ENCODE results near the gene PARD6A.

Gene PARD6A

GRCh38 chr16:67660564-67661028 lies at the start of gene PARD6A:
Gene PARD6A (plus strand): TSS chr16:67660960. CDS start chr16:67661039, 79 bp downstream.
- peak; percentile 87 to 95 for DNase-seq

- no peak for DNase-seq
Measured at GRCh38 chr16:67613808-67614207, 47.0 kb upstream of the PARD6A start.

- DNase-seq, result no peak
Measured at GRCh38 chr16:67628216-67628615, 32.5 kb upstream of the PARD6A start.

GRCh38 chr16:67632415-67633172 lies 28.2 kb upstream of the PARD6A start:
- DNase-seq, result no peak

- DNase-seq, result no peak
Measured at GRCh38 chr16:67636713-67637112, 24.0 kb upstream of the PARD6A start.

- DNase-seq, result no peak
Measured at GRCh38 chr16:67637625-67638024, 23.1 kb upstream of the PARD6A start.

GRCh38 chr16:67641779-67642708 lies 18.7 kb upstream of the PARD6A start:
- DNase-seq, result no peak

- DNase-seq, result no peak
Measured at GRCh38 chr16:67644038-67644437, 16.7 kb upstream of the PARD6A start.

- no peak for DNase-seq
Measured at GRCh38 chr16:67645397-67646121, 15.2 kb upstream of the PARD6A start.

- DNase-seq, result no peak
Measured at GRCh38 chr16:67647111-67647651, 13.6 kb upstream of the PARD6A start.

- no peak for DNase-seq
Measured at GRCh38 chr16:67647681-67648080, 13.1 kb upstream of the PARD6A start.

- no peak for DNase-seq
Measured at GRCh38 chr16:67648088-67648763, 12.5 kb upstream of the PARD6A start.

GRCh38 chr16:67648764-67649407 lies 11.9 kb upstream of the PARD6A start:
- no peak for DNase-seq

GRCh38 chr16:67649494-67649931 lies 11.2 kb upstream of the PARD6A start:
- no peak for DNase-seq

GRCh38 chr16:67650023-67650422 lies 10.7 kb upstream of the PARD6A start:
- DNase-seq, result no peak

- no peak for DNase-seq
Measured at GRCh38 chr16:67651039-67651438, 9.7 kb upstream of the PARD6A start.

GRCh38 chr16:67651847-67652246 lies 8.9 kb upstream of the PARD6A start:
- no peak for DNase-seq

- DNase-seq, result peak in 1 of 2 experiments; percentile 23
Measured at GRCh38 chr16:67652578-67653127, 8.1 kb upstream of the PARD6A start.

- no peak for DNase-seq
Measured at GRCh38 chr16:67653128-67653788, 7.5 kb upstream of the PARD6A start.

GRCh38 chr16:67653789-67654402 lies 6.9 kb upstream of the PARD6A start:
- no peak for DNase-seq
